ENCODE data around the gene GPR142.

DNA sequence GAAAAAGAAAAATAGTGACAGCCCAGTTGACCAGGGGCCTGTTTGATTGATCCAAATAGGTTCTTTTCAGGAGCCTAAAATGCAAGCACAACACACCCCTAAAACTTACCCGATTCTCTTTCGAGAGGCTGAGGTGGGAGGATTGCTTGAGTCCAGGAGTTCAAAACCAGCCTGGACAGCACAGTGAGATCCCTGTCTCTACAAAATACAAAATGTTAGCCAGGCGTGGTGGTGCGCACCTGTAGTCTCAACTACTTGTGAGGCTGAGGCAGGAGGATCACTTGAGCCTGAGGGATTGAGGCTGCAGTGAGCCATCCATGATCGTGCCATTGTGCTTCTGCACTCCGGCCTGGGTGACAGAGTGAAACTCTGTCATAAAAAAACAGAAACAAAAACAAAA lies 42.8 kb upstream of the GPR142 start:
- TF ChIP-seq, protein P1, sequence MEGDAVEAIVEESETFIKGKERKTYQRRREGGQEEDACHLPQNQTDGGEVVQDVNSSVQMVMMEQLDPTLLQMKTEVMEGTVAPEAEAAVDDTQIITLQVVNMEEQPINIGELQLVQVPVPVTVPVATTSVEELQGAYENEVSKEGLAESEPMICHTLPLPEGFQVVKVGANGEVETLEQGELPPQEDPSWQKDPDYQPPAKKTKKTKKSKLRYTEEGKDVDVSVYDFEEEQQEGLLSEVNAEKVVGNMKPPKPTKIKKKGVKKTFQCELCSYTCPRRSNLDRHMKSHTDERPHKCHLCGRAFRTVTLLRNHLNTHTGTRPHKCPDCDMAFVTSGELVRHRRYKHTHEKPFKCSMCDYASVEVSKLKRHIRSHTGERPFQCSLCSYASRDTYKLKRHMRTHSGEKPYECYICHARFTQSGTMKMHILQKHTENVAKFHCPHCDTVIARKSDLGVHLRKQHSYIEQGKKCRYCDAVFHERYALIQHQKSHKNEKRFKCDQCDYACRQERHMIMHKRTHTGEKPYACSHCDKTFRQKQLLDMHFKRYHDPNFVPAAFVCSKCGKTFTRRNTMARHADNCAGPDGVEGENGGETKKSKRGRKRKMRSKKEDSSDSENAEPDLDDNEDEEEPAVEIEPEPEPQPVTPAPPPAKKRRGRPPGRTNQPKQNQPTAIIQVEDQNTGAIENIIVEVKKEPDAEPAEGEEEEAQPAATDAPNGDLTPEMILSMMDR (IDR thresholded peaks at IDR 0.05), result no peak
- TF ChIP-seq POLR2A (IDR thresholded peaks at IDR 0.05; ENCODE audit: low read depth), result no peak

Data from esophagus muscularis mucosa (tissue), 3 donors.